HG02588 (cell line): ENCODE results near the gene SIN3B.

Source experiments
- ATAC-seq: cut with Tn5 transposase; IDR thresholded peaks from one replicate; pipeline ENCODE4 v1.9.1; 2021; ENCODE audit warnings: mild to moderate bottlenecking, moderate library complexity; ENCODE audit not compliant: unreplicated experiment

The SIN3B gene

DNA sequence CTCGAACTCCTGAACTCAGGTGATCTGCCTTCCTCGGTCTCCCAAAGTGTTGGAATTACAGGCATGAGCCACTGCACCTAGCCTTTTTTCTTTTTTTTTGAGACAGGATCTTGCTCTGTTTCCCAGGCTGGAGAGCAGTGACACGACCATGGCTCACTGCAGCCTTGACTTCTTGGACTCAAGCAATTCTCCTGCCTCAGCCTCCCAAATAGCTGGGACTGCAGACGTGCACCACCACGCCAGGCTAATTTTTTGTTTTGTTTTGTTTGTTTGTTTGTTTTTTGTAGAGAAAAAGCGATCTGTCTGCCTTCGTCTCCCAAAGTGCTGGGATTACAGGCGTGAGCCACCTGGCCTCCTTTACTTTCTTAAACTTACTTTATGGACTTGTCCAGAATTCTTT, 6.5 kb upstream of the SIN3B start:
- no peak for ATAC-seq

DNA sequence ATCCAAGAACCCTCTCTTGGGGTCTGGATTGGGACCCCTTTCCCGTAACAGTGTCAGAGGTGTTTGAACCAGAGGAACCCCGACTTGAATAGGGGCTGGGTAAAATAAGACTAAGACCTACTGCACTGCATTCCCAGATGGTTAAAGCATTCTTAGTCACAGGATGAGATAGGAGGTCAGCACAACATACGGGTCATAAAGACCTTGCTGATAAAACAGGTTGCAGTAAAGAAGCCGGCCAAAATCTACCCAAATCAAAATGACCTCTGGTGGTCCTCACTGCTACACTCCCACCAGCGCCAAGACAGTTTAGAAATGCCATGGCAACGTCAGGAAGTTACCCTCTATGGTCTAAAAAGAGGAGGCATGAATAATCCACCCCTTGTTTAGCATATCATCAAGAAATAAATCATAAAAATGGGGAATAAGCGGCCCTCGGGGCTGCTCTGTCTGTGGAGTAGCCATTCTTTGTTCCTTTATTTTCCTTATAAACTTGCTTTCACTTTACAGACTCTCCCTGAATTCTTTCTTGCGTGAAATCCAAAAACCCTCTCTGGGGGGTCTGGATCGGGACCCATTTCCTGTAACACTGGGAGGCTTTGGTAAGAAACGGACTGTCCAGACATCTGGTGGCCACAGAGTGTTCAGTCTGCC, 4.4 kb upstream of the SIN3B start:
- no peak for ATAC-seq

DNA sequence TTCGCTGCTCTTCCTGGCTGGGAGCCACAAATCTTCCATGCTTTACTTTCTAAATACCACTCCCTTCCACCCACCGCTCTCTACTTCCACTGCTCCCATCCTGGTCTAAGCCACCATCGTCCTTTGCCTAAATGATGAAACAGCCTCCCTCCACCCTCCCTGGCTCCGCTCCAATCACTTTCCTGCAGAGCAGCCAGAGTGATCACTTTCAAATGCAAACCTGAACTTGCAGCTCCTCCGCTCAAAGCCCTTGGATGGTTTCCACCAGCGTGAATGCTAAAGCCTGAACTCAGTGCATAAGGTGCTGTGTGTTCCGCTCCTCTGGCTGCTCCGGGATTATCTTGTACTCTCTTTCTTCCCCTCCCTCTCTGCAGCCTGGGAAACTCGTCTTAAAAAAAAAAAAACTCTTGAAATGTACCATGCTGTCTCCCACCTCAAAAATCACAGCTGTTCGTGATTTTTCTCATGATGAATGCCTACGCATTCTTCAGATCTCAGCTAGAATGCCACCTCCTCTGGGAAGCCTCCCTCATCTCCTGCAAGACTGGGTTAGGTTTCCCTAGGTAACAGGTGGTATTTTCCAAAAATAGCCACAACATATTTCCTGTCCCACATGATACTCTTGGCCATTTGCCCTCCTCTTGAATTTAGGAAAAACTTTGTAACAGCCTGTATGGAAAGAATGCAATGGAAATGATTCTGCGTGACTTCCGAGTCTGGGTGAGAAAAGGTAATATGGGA, 3.7 kb upstream of the SIN3B start:
- ATAC-seq, result no peak

DNA sequence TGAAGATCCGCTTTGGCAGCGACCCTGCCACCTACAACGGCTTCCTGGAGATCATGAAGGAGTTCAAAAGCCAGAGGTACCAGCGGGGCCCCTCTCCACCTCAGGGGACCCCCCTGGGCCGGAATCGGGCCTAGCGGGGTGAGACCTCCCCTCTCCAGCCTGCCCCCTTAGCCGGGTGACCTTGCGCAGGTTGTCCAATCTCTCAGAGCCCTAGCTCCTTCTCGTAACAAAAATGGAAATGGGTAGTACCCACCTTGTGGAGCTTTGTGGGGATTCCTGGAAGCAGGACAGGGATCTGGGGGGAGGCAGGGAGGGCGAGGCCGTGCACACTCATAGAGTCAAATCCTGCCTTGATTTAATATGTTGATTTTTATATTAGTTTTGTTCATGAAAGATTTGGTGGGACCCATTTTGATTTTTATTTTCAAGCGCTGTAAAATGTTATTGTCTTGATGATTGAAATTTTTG, 658 bp downstream of the SIN3B start:
- ATAC-seq, result no peak

DNA sequence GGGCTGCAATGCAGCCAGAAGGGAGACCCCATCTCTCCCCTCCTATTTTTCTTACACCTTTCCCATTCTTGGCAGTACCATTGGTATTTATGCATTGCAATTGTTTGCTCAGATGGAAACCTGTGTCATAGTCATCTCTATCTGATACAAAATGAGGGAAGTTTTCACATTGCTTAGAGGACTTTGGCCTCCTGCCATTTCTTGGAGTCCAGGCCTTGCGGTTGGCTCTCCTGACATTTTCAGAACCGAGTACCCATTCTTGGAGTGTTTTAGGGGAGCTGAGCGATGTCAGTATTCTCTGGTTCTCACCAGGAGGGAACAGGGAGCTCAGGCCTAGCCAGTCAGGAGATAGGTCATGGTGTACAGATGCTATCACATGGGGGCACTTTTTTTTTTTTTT, 1.5 kb downstream of the SIN3B start:
- ATAC-seq, result no peak

DNA sequence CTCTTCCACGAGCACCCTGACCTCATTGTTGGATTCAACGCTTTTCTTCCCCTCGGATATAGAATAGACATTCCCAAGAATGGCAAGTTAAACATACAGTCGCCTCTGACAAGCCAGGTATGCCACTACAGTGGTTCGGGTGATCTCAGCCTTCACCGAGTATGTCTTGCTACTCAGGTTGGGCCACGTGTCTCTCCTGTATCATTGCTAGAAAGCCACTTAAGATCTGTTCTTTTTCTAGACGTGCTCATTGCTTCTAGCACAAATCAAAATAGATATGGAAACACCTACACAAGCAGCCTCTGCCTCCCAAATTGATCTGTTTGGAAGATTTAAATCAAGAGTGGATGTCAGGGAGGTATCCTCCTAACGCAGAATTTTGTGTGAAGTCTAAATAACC, 2.3 kb downstream of the SIN3B start:
- no peak for ATAC-seq

DNA sequence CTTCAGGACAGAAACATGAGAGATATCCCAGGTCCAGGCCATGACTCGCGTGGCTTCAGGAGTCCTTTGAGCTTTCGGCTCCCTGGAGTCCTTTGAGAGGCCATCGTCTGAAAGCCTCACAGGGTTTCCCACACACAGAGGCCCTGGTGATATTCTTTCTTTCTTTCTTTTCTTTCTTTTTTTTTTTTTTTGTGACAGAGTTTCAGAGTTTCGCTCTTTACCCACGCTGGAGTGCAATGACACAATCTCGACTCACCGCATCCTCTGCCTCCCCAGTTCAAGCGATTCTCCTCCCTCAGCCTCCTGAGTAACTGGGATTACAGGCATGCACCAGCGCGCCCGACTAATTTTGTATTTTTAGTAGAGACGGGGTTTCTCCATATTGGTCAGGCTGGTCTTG, 5.5 kb downstream of the SIN3B start:
- no peak for ATAC-seq

DNA sequence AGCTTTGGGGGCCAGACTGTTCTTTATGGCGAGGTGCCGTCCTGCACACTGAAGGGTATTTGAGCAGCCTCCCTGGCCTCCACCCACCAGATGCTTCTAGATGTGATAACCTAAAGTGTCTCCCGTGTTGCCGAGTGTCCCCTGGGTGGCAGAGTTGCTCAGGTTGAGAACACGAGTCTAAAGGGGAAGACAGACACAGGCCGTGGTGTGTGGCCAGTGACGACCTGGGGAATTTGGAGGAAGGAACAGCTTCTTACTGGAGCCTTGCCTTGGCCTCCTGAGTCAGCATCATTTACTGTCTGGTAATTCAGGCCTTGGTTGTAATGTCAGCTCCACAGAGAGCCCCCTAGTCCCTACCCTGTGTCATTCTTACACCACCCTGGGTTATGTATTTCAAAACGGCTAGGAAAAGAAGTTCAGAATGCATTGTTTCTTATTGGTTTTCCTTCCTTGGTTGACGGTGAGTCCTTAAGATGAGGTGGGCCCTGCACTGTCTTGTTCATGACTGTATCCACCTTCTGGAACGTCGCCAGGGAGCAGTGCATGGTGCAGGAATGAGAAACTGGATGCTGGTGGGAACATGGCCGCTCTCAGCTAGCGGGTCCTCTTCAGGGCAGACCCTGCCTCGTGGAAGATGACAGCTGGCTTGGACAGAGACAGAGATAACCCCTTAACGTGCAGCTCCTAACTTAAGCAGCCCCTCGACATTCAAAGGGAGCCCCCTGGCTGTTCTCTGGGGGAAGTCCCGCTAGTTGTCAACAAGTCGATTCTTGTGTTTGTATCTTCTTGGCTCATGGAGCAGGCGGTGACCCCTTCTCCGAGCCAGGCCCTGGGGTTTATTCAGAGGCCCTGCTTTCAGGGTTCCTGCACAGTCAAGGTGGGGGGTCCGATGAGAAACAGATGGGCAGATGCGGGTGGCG, 7.2 kb downstream of the SIN3B start:
- no peak for ATAC-seq

DNA sequence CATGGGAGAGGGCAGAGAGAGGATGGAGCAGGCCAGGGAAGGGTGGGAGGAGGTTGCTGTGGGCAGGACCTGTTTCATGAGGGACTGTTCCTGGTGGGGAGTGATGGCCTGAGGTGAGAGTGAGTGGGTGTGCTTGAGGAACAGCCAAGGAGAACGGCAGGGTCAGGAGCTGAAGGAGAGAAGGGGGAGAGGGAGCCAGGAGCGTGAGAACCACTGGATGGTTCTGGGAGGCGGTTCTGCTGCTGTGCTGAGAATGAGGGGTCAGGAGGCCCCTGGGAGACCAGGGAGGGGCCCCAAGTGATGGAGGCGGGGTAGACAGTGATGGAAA, 7.8 kb downstream of the SIN3B start:
- no peak for ATAC-seq

DNA sequence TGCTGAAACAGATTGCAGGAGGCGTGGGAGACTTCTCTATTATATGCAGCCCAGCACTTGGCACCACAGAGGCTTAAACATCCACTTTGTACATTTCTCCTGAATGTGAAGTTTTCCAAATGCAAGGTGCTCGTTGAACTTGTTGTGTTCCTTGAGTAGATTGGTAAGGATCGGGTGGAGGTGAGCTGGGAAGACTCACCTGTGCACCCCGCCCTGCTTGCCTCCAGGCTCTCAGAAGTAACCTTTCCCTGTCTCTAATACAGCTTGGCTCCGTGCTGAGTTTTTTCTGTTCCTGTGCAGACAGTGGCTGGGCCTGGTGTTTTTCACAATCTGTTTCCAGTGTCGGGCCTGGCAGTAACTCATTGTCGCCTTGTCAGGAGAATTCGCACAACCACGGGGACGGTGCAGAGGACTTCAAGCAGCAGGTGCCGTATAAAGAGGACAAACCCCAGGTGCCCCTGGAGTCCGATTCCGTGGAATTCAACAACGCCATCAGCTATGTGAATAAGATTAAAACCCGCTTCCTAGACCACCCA, 12.3 kb downstream of the SIN3B start:
- ATAC-seq, result no peak

DNA sequence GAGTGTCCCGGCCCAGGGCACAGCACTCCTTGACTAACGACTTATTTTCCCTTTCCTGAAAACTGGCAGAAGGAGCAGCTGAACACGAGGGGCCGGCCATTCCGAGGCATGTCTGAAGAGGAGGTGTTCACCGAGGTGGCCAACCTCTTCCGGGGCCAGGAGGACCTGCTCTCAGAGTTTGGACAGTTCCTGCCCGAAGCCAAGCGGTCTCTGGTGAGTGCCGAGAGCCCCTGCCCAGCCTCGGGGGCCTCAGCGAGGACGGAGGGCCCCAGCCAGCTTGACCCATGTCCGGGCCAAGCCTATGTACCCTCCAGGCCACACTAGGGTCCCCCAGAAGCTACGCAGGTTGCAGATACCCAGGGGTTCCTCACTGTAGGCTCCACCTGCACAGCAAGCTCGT, 17.7 kb downstream of the SIN3B start:
- ATAC-seq, result no peak

DNA sequence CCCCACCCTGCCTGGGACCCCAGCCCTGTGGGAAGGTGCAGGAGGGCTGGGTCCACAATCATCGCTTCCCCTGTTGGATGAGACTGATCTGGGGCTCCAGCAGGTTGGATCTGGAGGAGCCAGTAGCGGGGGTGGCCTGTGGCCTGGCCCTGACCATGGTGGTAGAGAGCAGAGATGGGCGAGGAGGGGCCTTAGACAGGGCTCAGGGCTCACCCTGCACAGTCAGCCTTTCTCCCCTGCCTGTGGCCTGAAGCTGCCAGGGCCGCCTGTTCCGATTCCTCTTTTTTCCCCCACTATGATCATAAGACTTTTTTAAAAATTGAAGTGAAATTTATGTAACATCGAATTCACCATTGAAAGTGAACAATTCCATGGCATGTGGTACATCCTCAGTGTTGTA, 18.2 kb downstream of the SIN3B start:
- ATAC-seq, result no peak

DNA sequence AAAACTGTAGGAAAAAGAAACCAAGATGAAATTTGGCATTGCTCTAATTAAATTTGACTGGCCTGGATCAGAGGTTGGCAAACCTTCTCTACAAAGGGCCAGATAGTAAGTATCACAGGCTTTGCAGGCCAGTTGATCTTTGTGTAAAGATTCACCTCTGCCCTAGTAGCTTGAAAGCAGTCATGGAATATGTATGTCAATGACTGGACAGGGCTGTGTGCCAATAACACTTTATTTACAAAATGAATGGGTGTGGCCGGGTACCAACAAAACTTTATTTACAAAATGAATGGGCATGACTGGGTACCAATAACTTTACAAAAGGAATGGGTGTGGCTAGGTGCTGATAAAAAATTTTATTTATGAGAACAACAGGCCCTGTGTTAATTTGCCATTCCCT, 20.0 kb downstream of the SIN3B start:
- ATAC-seq, result no peak

DNA sequence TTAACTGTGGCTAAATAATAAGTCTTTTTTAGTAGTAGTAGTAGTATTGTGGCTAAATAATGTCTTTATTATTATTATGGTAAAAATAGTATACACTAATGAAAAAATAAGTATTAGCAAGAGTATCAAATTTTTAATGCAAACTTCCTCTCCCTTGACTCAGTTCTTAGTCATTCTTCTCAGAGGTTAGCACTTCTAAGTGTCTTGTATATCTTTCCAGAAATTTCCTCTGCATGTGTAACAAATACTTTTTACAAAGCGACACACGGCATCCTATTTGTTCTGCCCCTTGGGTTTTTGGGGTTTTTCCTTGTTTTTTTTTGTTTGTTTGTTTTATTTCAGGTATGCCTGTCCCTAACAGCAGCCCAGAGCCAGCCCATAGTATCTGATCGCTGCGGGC, 20.9 kb downstream of the SIN3B start:
- ATAC-seq, result no peak

DNA sequence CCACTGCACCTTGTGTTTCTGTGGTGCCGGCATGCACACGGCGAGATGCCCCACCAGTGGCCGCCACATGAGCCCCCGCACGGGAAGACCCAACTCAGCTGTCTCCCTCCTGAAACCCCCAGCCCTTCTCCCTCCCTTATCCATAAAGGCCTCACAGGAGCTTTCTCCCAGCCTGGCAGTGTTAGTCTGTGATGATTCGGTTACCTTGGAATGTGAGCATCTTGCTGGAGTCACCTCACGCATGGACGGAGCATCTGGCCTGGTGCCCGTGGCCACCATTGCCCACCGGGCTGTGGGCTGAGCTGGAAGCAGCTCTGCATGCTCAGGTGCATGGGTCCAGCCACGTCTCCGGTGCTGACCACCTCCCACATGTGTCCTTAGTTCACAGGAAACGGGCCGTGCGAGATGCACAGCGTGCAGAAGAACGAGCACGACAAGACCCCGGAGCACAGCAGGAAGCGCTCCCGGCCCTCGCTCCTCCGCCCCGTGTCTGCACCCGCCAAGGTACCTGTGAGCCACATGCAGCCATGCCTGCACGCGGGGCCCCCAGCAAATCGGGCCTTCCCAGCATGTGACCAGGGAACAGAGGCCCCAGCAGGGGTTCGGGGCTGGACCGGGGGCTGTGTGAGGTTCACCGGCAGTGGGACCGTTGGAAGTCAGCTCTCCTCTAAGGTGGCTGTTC, 22.0 kb downstream of the SIN3B start:
- no peak for ATAC-seq

DNA sequence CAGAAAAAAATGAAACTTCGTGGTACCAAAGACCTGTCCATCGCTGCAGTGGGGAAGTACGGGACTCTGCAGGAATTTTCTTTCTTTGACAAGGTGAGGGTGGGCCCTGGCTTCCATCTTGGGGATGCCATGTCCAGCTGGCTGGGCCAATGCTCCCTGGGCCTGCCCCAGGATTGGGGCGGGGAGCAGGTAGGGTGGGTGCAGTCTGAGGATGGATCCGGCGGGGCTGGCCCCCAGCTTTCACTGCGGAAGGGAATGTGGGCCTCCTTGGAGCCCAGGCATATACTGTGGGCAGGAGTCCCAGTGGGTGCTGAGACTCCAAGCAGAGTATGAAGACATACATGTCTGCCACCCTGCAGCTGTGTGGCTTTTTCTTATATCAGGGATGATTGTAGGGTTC, 23.9 kb downstream of the SIN3B start:
- ATAC-seq, result no peak

DNA sequence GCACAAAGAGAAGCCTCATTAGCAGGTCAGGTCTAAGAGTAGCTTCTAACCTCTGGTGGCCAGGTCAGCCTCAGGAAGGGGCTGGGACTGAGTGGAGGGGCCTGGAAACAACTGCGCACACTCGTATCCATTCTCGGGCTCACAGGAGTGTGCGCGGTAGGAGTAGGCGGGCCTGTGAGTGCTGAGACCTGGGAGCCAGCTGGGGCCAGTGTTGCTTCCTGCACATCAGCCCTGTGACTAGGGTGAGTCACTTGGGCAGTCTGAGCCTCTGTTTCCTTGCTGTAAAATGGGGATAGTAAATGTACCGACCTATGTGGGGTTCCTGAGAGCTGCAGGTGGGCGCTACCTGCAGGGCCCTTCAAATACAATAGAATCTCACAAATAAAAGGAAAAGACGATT, 26.9 kb downstream of the SIN3B start:
- no peak for ATAC-seq

DNA sequence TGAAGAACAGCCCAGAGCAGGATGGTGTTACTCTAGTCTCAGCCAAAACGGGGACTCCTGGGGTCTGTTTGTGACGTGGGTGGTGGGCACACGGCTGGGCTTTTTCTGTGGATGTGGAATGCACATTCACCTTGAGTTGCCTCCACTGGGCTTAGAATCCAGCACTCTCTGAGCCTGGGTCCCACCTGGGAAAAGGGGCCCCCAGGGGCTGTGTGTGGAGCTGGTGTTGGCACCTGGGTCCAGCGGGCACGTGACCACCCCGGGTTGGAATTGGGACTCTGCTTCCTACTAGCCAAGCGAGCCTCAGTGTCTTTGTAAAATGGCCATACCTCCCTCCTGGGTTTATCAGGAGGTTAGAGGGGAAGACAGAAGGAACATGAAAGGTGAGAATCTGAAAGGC, 30.4 kb downstream of the SIN3B start:
- ATAC-seq, result no peak

DNA sequence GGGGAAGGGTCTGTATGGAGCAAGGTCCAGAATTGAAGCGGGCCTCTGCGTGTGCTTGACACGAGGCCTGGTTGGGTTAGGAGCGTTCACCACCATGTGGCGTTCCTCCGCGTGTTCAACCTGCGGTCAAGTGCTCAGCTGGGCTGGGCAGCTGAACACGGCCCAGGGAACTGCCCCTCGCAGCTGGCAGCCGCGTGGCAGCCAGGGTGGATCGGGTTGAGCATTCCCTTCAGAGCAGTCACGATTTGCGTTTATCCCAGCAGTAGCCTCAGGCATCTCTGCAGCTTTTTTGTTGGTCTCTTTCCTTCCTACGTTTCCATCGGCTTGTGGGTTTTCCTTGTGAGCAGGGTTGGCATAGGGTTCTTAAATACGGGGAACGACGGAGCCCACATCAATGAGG, 30.9 kb downstream of the SIN3B start:
- ATAC-seq, result no peak

DNA sequence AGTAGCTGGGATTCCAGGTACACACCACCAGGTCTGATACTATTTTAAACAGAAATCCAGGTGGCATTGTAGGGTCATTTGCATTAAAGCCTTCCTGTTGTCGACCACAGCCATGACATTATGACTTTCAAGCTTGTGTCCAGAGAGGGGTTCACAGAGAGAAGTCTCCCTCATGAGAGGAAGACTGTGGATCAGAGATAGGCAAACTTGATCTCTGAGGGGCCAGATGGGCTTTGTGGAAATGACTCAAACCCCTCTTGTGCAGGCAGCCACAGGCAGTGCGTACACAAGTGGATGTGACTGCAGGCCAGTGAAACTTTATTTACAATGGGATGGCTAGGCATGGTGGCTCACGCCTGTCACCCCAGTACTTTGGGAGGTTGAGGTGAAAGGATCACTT, 31.8 kb downstream of the SIN3B start:
- no peak for ATAC-seq

DNA sequence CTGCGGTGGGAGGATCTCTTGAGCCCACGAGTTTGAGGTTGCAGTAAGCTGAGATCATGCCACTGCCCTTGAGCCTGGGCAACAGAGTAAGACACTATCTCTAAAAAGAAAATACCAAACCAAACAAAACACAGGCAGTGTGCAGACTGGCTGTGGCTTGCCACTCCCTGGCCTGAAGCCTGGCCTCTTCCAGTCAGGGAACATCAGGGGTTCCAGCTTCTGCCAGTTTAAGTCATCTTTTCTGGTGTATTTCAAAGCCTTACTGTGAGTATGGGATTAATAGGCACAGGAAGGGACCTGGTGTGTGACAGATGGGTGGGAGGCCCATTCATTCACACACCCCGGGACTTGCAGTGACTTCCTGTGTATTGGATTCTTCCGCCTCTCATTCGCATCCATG, 32.6 kb downstream of the SIN3B start:
- no peak for ATAC-seq
